GM23248 (cell line): ENCODE data around the gene ALDH7A1. TPM values are rescaled to one million over a fixed set of nuclear protein-coding genes. Genes with fewer than 3 reads are reported as not detected.

ENCODE experiments used
- DNase-seq: peaks from one replicate; pipeline ENCODE4 v3.0.0-alpha.2; 2015
- H2AFZ ChIP-seq: fragments of 200-600 bp; sonication (generic); 2 replicates; pipeline ENCODE4 v1.6.1; 2016; ENCODE audit warnings: antibody characterized with exemption
- H3F3A ChIP-seq: fragments of 200-600 bp; sonication (generic); 2 replicates; pipeline ENCODE4 v1.6.1; 2016; ENCODE audit warnings: mild to moderate bottlenecking, antibody characterized with exemption, mixed run types; ENCODE audit not compliant: insufficient read depth
- H3K27ac ChIP-seq: fragments of 200-600 bp; sonication (generic); 2 replicates; pipeline ENCODE4 v1.5.1; 2016; ENCODE audit warnings: mild to moderate bottlenecking
- H3K27me3 ChIP-seq: fragments of 200-600 bp; sonication (generic); replicated peaks from 2 replicates; pipeline ENCODE4 v1.6.1; 2016; ENCODE audit warnings: mild to moderate bottlenecking; ENCODE audit not compliant: insufficient read depth
- H3K36me3 ChIP-seq: fragments of 200-600 bp; sonication (generic); 2 replicates; pipeline ENCODE4 v1.6.1; 2016; ENCODE audit warnings: low read depth, mild to moderate bottlenecking
- H3K4me1 ChIP-seq: fragments of 200-600 bp; sonication (generic); 2 replicates; pipeline ENCODE4 v1.6.1; 2016; ENCODE audit warnings: mild to moderate bottlenecking; ENCODE audit not compliant: insufficient read depth
- H3K4me2 ChIP-seq: fragments of 200-600 bp; sonication (generic); one replicate; pipeline ENCODE4 v1.6.1; 2016; ENCODE audit warnings: mild to moderate bottlenecking; ENCODE audit not compliant: unreplicated experiment
- H3K4me3 ChIP-seq: fragments of 200-600 bp; sonication (generic); 2 replicates; pipeline ENCODE4 v1.5.1; 2016; ENCODE audit warnings: mild to moderate bottlenecking
- H3K79me2 ChIP-seq: fragments of 200-600 bp; sonication (generic); 2 replicates; pipeline ENCODE4 v1.6.1; 2016; ENCODE audit warnings: mild to moderate bottlenecking; ENCODE audit not compliant: insufficient read depth
- H3K9ac ChIP-seq: fragments of 200-600 bp; sonication (generic); 2 replicates; pipeline ENCODE4 v1.6.1; 2016; ENCODE audit warnings: mild to moderate bottlenecking
- H3K9me2 ChIP-seq: fragments of 200-600 bp; sonication (generic); 2 replicates; pipeline ENCODE4 v1.6.1; 2016; ENCODE audit warnings: mixed run types, mild to moderate bottlenecking, moderate library complexity; ENCODE audit not compliant: insufficient read depth
- H3K9me3 ChIP-seq: fragments of 200-600 bp; sonication (generic); one replicate; pipeline ENCODE4 v1.6.1; 2017; ENCODE audit warnings: low read depth
- H4K20me1 ChIP-seq: fragments of 200-600 bp; sonication (generic); 2 replicates; pipeline ENCODE4 v1.6.0; 2016; ENCODE audit not compliant: insufficient read depth
- EZH2 ChIP-seq: fragments of 200-600 bp; sonication (generic); IDR thresholded peaks from 2 replicates; pipeline ENCODE4 v1.6.1; 2018; ENCODE audit warnings: antibody characterized with exemption, mild to moderate bottlenecking; ENCODE audit not compliant: insufficient read depth, poor library complexity, severe bottlenecking
- EZH2phosphoT487 ChIP-seq: fragments of 200-600 bp; sonication (generic); IDR thresholded peaks from 2 replicates; pipeline ENCODE4 v1.6.1; 2018; ENCODE audit warnings: antibody characterized with exemption, moderate library complexity, mild to moderate bottlenecking, low read depth; ENCODE audit not compliant: insufficient read depth
- WGBS, 2 experiments: methylation state at CpG; one replicate each; pipeline ENCODE4 v1.1.6; 2015 to 2017; ENCODE audit warnings: low lambda C conversion rate in 2 of 2, low coverage in 1 of 2; ENCODE audit errors: missing lambda C conversion rate in 2 of 2; 5-methylcytosine and 5-hydroxymethylcytosine counted together
- in situ Hi-C: fragments of 300-500 bp; cut with MboI; formaldehyde crosslinking; loops from 2 replicates; pipeline ENCODE4 v1.15.0; 2020
- polyA plus RNA-seq: library from polyadenylated mRNA; unstranded; fragments of >200 nt; fragmentation: Nextera tagmentation; extraction: Ambion mirVana; gene quantifications from 2 replicates; pipeline ENCODE4 v1.2.1, GENCODE V29; 2016
- total RNA-seq: library from RNA; depleted of rRNA; stranded (reverse); fragments of >200 nt; shearing (Covaris generic); gene quantifications from 2 replicates; pipeline ENCODE4 v1.2.3, GENCODE V29; 2014

ALDH7A1 gene
- total and polyA plus RNA-seq, 2 experiments from 2014 or later = 41.3 to 108 TPM

DNA sequence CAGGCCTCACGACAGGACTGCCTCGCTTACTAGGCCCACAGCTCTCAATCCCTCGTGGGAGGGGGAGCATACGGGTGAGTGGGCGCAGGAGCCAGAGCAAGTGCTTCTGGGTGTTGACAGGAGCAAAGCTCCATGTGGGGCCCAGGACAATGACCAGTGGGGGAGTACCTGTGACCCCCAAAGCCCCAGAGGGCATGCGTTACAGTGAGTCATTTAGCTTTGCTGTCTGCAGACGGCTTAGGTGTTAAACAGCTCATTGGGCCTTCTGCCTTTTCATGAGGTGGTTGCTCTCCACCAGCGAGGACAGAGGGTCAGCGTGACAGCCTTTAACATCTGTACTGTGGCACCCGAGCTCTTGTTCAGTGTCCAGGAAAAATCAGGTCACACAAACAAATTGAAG, 93.6 kb downstream of the ALDH7A1 start:
- no peak overlapping the region for H3K9ac ChIP-seq
- no peaks in the 10 kb centered on the region for H4K20me1 ChIP-seq
- no peaks in the 10 kb centered on the region for H3K9me2 ChIP-seq
- H2AFZ ChIP-seq = no peak overlapping the region
- peaks cover 56% of the 10 kb centered on the region for H3F3A ChIP-seq
- H3K36me3 ChIP-seq = peaks cover 12% of the 10 kb centered on the region; the same call in 1 of the 2 replicates
- TF ChIP-seq EZH2phosphoT487 = no peak
- TF ChIP-seq EZH2 = no peak
- H3K27ac ChIP-seq = no peak overlapping the region
- no peak overlapping the region for H3K4me2 ChIP-seq
- DNase-seq = no peak
- no peaks in the 10 kb centered on the region for H3K27me3 ChIP-seq
- no peak overlapping the region for H3K4me3 ChIP-seq
- in situ Hi-C loops = no loop called here
- 88 to 92% methylated on average over 10 of the region's 10 CpGs for WGBS, 2 experiments
- H3K79me2 ChIP-seq = no peaks in the 10 kb centered on the region
- H3K9me3 ChIP-seq = no peaks in the 10 kb centered on the region
- peaks cover 17% of the 10 kb centered on the region for H3K4me1 ChIP-seq

DNA sequence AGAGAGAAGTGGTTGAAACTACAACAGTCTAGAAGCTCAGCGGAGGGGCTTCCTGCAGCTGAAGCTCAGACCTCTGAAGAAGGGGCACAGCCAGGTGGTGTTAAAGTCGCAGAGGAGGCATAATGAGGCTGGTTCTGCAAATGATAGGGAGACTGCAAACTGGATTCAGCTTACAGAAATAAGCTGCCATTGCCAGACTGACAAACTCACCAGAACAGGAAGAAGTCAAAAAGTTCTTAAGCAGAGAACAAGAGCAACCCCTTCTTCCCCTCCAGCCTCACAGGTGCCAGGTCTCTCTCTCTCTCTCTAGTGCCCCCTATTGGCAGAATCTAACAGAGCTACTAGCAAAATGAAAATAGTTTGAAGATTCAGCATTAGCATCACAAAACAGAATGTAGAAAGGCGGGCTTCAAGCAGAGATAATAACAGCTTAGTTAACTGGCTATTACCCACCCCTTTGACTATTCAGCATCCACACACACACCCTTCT, 95.1 kb downstream of the ALDH7A1 start:
- no peaks in the 10 kb centered on the region for H3K27me3 ChIP-seq
- H3F3A ChIP-seq = peaks cover 69% of the 10 kb centered on the region
- peaks cover 17% of the 10 kb centered on the region for H3K4me1 ChIP-seq
- in situ Hi-C loops = no loop called here
- no peaks in the 10 kb centered on the region for H4K20me1 ChIP-seq
- H2AFZ ChIP-seq = no peak overlapping the region
- H3K4me3 ChIP-seq = no peak overlapping the region
- 97 to 98% methylated on average over 3 of the region's 3 CpGs for WGBS, 2 experiments
- no peaks in the 10 kb centered on the region for H3K79me2 ChIP-seq
- peak; percentile 41 for DNase-seq
- H3K9me3 ChIP-seq = no peaks in the 10 kb centered on the region
- no peak overlapping the region for H3K27ac ChIP-seq
- H3K9ac ChIP-seq = no peak overlapping the region
- TF ChIP-seq EZH2phosphoT487 = no peak
- TF ChIP-seq EZH2 = no peak
- no peaks in the 10 kb centered on the region for H3K9me2 ChIP-seq
- peaks cover 26% of the 10 kb centered on the region for H3K36me3 ChIP-seq
- H3K4me2 ChIP-seq = no peak overlapping the region

DNA sequence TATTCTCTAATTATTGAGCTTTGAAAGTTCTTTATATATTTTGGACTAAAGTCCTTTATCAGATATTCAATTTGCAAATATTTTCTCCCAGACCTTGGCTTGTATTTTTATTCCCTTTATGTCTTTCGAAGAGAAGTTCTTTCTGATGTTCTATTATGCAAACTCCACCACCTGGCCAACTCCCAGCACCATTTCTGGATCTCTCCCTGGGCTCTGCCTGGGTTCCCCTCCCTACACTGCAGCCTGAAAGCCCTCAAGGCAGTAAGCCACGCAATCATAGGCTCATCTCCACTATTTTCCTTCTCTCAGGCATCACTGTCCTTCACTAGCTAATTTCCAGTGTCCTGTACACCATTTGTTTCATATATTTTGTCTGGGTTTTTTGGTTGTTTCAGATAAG, 95.7 kb downstream of the ALDH7A1 start:
- peaks cover 32% of the 10 kb centered on the region for H3K36me3 ChIP-seq
- TF ChIP-seq EZH2 (no peak), EZH2phosphoT487 (no peak)
- H3K4me3 ChIP-seq = no peak overlapping the region
- no peaks in the 10 kb centered on the region for H3K9me2 ChIP-seq
- H2AFZ ChIP-seq = no peak overlapping the region
- H3K4me1 ChIP-seq = peaks cover 15% of the 10 kb centered on the region
- H4K20me1 ChIP-seq = no peaks in the 10 kb centered on the region
- H3K9ac ChIP-seq = no peak overlapping the region
- H3K79me2 ChIP-seq = no peaks in the 10 kb centered on the region
- H3K27ac ChIP-seq = no peak overlapping the region
- DNase-seq = no peak
- WGBS, 2 experiments = 56 to 65% methylated on average over 2 of the region's 2 CpGs
- no peaks in the 10 kb centered on the region for H3K9me3 ChIP-seq
- no peak overlapping the region for H3K4me2 ChIP-seq
- in situ Hi-C loops = no loop called here
- no peaks in the 10 kb centered on the region for H3K27me3 ChIP-seq
- peaks cover 73% of the 10 kb centered on the region for H3F3A ChIP-seq

DNA sequence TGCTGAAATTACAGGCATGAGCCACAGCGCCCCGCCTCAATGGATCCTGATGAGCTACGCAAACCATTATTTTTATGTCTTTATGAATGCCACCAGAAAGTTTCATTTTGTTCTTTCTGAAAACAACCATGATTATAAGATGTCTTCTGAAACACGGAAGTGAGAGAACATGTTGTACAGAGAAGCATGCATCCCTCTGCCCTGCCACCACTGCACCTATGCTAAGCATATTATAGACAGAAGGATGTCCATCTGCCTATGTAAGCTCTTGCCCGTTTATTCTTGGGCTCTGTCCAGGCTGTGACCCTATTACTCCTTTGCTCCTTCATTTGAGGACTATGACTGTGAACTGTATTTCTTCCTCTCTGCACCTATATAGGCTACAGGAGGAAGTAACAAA, 97.5 kb downstream of the ALDH7A1 start:
- Histone ChIP-seq H3K79me2 (no peaks in the 10 kb centered on the region), H3K27ac (no peak overlapping the region), H3K9me3 (no peaks in the 10 kb centered on the region), H2AFZ (no peak overlapping the region), H3K4me2 (no peak overlapping the region), H3K27me3 (no peaks in the 10 kb centered on the region), H3F3A (peaks cover 67% of the 10 kb centered on the region), H3K4me3 (no peak overlapping the region), H3K9ac (no peak overlapping the region), H3K36me3 (peaks cover 50% of the 10 kb centered on the region), H4K20me1 (no peaks in the 10 kb centered on the region), H3K9me2 (no peaks in the 10 kb centered on the region), H3K4me1 (no peaks in the 10 kb centered on the region)
- no peak for DNase-seq
- WGBS, 2 experiments = 96 to 97% methylated on average over 5 of the region's 5 CpGs
- TF ChIP-seq EZH2phosphoT487 = no peak
- TF ChIP-seq EZH2 = no peak
- in situ Hi-C loops = no loop called here

DNA sequence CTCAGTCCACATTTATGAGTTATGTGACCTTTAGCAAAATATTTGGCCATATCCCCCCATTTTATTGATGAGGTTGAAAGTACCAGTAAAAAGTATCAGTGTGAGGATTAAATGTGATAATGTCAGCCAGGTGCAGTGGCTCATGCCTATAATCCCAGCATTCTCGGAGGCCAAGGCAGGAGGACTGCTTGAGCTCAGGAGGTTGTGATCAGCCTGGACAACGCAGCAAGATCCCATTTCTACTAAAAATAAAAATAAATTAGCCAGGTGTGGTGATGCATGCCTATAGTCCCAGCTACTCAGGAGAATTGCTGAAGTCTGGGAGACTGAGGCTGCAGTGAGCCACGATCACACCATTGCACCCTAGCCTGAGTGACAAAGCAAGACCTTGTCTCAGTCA, 100.6 kb downstream of the ALDH7A1 start:
- Histone ChIP-seq H3K27ac (no peak overlapping the region), H4K20me1 (no peaks in the 10 kb centered on the region), H3K4me1 (peaks cover 14% of the 10 kb centered on the region), H3K9me2 (no peaks in the 10 kb centered on the region), H3K9ac (no peak overlapping the region), H3K9me3 (no peaks in the 10 kb centered on the region), H2AFZ (no peak overlapping the region), H3K27me3 (no peaks in the 10 kb centered on the region), H3K4me2 (no peak overlapping the region), H3K4me3 (no peak overlapping the region), H3K79me2 (no peaks in the 10 kb centered on the region), H3K36me3 (peaks cover 80% of the 10 kb centered on the region), H3F3A (peaks cover 79% of the 10 kb centered on the region)
- in situ Hi-C loops = no loop called here
- TF ChIP-seq EZH2phosphoT487 = no peak
- TF ChIP-seq EZH2 = no peak
- no peak for DNase-seq
- 95 to 100% methylated on average over 3 of the region's 3 CpGs for WGBS, 2 experiments
